Measurements from ENCODE around the gene GPC6.

The GPC6 gene

DNA sequence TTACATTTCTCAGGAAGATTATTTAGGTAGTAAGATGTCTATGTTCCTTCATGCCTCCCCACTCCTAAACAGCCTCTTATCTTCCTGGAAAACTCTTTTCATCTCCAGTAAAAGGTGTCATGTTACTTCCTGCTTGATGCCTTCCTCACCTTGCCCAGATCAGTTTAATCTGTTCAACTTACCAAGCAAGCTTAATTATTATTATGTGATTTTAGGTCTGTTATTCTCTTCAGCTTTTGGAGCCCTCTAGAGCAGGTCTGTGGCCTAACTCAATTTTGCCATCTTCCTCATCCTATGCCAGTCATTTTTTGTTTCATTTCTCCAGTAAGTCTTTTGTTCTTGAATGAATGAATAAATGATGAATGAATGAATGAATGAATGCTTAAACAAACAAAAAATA lies 724.5 kb downstream of the GPC6 start:
- DNase-seq = no peak

DNA sequence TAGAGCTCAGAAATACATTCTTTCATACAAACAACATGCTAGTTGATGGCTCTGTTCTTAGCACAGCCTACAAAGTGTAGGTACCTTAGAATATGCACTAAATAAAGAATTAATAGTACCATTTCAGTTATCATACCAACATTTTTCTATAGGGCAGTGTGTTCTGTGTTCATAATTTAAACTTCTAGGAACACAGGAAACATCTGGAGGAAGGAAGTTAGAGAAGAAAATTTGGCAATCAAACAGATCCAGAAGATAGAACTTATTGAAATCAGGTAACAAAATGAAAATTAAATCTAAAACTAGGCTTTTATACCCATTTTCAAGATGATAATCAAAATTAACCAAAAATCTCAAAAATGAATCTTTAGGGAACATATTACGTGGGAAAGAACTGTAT lies 725.3 kb downstream of the GPC6 start:
- DNase-seq = no peak

DNA sequence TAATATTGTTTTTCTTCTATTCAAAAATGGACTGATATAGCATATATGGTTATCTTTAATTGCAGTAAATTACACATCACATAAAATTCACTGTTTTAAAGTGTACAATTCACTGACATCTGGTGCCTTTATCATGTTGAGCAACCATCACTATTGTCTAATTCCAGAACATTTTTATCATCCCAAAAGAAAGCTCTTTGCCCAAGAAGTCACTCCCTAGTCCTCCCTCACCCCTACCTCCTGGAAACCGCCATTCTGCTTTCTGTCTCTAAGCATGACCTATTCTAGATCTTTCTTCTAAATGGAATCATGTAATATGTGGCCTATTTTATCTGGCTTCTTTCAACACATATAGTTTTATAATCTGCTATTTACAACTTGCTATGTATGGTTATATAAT lies 727.2 kb downstream of the GPC6 start:
- no peak for DNase-seq

DNA sequence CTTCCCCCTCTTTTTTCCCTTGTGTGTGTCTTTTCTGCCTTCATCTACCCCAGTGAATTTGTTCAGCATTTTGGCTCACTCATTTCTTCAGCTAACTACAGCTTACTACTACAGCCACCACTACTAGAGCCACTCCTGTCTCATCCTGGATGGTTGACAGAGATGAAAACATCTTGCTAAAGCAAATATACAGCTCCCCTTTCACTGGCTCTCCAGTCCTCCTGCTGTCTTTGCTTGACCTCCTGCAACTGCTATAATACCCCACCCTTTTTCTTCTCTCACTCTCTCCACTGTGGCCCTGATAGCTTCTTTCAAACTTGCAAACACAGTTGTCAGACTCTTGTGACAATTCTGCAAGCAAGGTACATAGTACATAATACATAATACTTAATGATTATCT lies 729.3 kb downstream of the GPC6 start:
- DNase-seq = no peak

DNA sequence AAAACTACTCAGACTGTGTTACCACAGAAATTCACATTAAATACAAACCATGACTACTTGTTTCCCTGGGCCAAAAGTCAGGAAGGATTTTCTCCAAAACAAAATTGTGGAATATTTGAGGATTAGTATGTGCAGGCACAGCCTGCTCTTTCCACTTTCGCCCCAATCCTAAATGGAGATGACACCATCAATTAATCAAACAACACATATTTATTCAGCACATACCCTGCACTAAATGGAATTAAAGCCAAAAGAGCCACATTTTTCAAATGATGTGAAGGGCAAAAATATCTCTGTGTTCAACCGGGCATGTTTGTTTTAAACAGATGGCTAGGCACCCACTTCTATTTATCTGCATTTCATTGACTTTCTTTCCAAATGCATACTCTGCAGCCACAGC lies 729.8 kb downstream of the GPC6 start:
- DNase-seq = no peak

DNA sequence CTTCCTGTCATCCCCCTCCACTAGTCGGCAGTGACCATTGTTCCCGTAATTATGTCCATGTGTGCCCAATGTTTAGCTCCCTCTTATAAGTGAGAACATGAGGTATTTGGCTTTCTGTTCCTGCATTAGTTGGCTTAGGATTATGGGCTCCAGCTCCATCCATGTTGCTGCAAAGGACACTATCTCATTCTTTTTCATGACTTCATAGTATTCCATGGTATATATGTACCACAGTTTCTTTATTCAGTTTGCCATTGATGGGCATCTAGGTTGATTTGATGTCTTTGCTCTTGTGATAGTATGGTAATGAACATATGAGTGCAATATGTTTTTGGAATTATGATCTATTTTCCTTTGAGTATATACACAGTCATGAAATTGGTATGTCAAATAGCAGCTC lies 730.8 kb downstream of the GPC6 start:
- no peak for DNase-seq

DNA sequence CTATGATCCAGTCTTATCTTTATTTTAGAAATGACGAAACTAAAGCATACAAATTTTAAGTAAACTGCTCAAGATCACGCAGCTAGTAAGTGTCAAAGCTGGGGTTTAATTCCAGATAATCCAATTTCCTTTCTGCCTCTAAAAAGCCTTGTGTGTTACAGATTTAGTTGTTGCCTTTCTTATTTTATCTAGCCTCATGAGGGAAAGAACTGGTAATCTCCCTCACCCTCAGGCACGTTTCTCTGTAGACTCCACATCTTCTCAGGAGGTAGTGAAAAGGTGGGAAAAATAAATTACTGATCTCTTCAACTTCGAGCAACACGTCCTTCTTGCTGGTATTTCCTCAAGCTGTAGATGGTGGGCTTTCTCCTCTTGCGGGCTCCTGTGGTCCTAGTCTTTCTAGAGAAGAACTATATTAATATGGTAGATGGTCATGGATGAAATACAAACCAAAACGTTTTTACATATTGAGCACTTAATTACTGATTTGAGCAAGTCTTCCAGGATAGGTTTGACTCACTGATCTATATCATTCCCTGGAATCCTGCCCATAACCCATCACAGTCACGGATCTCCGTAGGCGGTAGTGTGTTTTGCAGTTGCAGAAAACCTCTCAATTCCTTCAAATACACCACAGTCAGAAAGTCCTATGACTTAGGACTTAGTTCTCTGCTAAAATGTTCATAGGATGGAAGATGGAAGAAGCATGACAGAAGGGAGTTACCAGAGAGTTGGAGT lies 733.4 kb downstream of the GPC6 start:
- DNase-seq = no peak

DNA sequence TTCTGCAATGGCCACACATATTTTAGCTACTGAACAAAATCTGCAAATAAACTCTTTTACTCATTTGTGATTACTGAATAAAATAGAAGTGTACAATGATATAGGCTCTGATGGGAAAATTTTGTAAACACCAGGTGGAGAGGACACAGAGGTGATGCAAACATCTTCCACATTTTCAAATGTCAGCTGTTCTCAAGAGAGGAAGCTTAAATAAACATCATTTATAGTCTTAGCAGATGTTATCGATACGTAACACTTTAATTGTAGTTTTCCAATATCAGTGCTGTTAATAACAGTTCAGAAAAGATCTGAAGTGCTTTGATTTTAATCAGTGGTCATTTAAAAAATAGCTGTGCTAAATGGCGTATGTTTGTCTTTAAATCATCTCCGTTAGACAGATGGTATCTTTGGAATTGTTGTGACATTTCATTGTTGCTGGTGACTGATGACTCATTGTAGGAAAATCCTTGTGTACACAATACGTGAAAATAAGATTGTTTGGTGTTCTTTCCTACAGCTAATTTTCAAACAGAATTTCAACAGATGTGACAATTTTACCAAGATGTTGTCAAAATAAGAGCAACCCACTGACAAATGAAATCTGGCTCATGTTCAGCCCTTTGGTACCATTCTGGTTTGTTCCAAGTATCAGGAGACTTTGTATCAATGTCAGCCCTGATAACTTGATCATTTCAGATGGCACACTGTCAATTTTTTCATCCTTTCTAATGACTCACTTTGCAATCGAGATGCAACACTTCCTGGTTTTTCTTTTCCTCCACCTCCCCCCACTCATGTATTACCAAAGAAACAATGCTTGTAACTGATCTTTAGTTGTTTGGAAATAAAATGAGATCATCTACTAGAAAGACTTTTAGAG lies 736.9 kb downstream of the GPC6 start:
- DNase-seq = no peak

DNA sequence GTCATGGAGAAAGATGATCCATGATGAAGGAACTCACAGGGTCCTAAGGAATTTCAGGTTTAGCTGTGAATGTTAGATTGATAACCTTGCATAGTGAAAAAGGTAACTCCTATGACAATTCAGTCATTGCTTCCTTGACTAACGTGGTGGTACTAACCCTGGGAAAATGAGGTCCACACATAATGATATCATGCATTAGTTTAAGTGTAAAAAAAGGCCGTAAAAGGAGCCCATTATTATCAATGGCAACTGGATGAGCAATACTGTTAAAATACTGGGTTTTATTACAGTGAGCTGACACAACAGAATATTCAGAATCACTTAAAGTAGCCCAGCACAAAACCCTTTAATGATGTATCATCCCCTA lies 737.5 kb downstream of the GPC6 start:
- DNase-seq = no peak

DNA sequence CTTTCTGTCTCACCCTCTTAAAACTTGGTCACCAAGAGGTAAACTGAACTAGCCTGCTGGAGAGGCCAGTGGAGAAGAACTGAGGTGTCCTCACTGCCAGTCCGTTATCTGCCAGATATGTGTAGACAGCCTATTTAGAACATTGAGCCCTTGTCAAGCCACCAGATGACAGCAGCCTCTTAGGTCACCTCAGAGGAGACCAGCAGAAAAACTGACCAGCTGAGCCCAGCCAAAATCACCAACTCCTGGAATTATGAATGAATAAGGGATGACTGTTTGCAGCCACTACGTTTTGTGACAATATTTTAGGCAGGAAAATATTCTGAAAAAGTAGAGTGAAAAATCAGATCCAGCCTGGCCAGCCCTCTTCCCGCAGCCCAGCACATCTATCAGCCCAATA lies 739.0 kb downstream of the GPC6 start:
- no peak for DNase-seq

DNA sequence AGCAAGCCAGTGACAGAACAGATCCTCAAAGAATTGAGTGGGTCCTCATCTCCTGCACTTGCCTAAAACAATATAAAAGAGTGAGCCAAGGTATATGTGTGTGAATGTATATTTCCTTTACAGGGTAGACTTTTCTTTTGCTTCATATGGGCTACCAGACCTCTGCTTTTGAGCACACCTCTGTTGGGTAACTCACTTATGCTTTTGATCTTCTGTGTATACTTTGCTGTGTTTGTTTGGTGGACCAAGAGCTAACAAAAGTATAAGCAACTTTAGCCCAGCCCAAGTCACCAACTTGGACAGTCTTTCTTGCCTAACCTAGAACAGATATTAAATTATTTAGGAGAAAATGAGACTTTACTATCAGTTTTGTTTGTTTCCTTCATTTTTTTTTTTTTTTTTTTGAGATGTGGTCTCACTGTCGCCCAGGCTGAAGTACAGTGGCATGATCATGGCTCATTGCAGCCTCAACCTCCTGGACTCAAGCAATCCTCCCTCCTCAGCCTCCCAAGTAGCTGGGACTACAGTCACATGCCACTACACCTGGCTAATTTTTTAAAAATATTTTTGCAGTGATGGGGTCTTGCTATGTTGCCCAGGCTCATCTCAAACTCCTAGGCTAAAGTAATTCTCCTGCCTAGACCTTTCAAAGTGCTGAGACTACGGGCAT lies 739.8 kb downstream of the GPC6 start:
- DNase-seq = no peak

DNA sequence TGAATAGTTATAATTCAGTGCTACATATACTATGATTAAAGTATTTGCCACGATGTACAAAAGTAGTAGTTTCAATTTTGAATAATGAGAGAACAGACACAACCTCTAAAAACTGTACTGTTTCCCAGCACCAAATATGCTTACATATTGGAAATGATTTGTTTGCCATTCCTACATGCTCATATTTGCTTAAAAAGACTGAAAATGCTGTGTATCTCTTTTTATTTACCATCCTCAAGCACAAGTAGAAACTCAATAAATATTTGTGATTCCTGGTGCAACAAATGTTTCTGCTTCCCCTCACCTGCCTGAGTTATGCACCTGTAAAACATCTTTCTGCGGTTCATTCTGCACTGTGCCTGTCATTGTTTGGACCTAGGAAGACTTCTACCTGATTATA lies 740.7 kb downstream of the GPC6 start:
- no peak for DNase-seq

DNA sequence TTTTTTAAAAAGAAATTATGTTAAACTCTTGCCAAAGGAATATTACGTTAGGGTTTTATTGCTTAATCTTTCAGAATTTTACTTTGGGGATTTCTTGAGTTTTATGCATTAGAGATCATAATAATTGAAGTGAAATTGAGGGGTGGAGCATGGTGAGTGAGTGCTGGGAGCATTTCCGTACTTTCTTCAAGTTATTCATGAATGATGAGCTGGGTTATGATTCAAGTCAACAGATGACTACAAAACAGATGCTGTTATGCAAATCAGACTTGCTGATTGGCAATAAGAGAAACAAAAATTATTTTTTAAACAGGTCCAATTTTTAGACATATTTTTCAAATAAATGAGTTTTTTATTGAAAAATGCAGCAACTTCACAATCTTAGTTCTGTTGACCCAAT lies 748.6 kb downstream of the GPC6 start:
- no peak for DNase-seq

DNA sequence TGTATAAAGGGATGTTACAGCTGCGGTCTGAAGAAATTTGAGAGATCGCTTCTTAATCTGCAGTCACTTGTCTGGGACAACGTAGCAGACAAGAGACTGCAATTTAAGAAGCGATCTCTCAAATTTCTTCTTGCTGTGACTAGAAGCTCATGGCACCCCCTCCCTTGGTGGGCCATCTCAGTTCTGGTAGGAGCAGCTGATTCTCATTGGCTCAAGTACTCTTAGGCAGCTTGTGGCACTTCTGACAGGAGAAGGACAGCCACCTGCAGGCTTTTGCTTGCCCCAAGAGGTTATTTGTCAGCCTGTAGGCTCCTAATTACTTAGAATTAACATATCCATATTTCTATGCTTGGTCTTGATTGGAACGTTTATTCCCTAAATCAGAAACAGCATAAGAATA lies 749.9 kb downstream of the GPC6 start:
- DNase-seq = no peak

DNA sequence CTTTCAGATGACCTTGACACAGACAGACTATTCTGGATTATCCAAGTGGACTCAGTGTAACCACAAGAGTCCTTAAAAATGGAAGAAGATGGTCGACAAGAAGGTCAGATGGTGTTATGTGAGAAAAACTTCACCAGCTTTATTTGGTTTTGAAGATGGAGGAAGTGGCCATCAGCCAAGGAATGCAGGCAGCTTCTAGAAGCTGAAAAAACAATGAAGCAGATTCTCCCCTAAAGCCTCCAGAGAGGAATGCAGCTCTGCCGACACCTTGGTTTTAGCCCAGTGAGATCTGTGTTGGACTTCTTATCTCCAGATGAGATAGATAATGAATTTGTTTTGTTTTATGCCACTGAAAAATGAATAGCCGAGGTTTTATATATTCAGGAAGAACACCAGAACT lies 751.4 kb downstream of the GPC6 start:
- DNase-seq = no peak

DNA sequence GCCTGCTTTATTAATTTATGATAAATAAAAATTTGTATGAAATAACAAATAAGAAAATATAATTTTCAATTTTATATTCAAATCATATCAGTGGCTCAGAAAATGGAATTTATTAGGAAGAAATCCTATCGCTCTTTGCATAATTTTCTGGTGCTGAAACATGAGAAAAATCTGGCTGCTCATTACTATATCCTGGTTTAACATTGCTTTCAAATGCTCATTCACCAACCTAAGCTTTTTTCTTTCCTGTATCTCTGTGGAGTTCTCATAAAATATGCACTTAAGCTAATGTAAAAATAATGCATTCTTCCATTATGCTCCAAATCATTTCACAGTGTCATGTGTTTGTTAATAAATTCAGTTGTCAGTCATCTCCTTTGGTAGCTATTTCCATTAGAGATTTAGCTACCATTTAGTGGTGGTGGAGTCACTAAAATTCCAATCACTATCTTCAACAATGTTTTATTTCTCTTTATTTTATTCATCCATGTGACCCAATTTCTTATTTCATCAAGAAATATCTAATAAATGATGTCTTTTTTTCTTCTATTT lies 754.9 kb downstream of the GPC6 start:
- DNase-seq = no peak

DNA sequence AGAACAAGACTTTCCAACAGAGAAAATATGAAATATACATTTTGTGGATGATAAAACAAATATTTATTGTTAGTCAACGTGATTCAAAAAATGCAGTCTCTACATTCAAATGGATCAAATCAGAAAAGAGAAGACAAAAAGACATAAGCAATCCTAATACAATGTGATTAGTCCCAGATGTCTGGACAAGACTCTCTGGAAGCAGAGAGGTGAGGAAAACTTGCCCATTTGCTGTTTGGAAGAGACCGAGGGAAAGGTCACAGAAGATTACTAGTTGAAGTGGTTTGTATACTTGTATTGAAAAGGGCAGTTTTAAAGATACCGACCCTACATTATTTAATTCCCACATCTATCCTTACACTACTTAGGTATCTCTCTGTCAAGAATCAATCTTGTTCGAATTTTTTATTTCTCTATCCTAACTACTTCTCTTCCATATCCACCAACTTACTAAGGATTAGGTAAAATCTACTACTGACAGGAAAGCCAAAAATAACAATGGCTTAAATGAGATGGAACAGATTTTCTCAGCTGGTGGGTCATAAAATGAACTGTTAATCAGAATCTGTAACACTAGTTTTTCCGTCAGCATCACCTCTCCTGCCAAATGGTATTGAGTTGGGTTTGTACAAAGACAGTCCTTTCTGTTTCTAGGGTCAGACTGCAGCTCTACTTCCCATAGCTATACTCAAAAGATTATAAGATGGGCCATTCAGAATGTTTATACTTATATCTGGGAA lies 755.7 kb downstream of the GPC6 start:
- DNase-seq = no peak

DNA sequence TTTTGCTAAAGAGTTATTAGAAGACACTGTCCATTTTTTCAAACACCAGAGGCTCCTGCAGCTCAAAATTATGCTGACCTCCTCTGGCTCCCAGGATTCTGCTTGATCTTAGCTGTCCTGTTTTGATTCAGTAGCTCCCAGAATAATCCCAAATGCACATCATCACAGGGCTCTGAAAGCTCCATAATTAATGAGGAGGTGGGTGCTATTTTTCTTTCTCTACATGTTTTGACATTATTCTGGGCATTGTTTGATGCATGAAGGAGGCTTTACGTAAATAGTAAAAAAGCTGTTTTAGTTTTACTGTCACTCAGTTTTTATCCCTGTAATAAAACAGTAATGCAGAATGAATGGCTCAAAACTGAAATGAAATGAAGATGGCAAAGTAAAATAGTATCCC lies 757.4 kb downstream of the GPC6 start:
- DNase-seq = no peak

DNA sequence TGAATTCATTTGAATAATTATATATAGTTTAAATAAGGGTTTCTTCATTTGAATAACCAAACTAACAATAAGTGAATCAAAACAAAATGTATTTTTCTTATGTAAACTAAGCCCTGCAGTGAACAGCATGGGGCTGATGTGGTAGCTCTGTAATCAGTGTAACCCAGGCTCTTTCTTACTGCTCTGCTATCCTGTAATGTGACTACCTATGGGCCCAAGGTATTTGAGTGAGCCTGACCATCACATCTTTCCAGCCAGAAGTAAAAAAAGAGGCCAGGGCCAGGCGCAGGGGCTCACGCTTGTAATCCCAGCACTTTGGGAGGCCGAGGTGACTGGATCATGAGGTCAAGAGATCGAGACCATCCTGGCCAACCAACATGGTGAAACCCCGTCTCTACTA lies 758.3 kb downstream of the GPC6 start:
- DNase-seq = no peak

DNA sequence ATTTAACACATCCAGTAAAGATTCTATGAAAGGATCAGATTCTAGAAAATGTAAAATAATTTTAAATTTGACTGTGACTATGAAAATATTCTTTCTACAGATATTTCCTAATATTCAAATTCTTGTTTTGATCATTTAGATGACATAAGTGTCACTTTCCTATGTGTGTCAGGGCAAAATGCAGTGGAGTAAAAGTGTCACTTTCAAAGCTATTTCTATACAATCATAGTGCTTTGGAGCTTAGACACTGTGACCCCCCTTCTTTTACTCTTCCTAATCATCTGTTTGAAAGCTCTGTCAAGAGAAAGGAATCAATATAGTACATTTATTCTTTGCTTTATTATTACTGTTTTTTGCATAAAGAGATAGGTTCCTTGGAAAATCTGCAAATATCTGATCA lies 760.9 kb downstream of the GPC6 start:
- no peak for DNase-seq

DNA sequence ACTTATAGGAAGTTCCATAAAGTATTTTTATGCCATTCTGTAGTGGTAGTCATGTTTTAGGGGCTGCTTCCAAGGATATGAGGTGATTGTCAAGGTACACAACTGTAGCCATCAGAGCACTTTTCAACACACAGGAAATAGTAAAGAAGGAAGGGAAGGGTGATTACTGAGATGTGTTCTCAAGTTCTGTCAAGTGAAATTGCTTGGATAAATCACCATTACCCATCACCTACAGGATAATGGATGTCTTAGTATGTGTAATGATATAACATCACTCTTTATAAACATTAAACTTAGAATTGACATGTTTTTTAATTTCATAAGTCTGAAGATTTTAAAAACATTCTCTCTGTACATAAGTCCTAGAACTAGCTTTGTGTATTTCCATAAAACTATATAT lies 765.0 kb downstream of the GPC6 start:
- no peak for DNase-seq

DNA sequence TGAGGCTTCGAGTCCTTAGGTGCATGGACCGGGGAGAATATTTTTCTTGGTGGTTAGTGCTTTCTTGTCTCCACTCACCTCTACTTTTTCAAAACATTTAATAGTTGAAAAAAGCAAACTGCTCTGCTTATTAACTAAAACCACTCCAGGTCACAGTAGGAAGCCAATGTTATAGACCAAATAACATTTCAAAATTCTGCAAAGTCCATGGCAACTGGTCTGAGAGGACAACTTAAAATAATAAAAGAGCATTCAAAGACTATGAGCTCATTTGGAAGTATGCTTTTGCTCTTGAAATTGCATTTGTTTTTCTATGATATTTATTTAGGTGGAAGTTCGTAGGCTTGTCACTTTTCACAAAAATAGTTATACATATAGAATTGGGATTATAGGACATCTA lies 769.9 kb downstream of the GPC6 start:
- DNase-seq = no peak

DNA sequence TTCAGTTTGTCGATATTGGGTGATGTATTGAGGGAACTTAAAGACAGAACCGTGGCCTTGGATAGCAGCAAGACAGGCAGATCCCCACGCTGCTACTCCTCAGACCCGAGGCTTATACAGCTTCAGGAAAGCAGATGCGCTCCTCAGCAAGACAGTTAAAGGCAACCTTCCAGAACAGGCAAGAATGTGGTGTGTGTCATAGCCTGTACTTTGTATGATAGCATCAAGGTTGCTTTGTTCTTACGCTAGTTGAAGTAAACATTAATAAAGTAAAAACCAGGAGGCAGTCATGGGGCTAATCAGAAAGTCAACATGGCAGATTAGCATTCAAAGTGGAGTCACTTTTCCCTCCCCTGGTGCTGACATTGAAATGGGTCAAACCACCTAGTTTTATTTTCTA lies 779.7 kb downstream of the GPC6 start:
- no peak for DNase-seq
